Heart left ventricle (tissue), 16 donors: Measurements from ENCODE around the gene RPS27L. TPM values are rescaled to one million over a fixed set of nuclear protein-coding genes. Genes with fewer than 3 reads are reported as not detected.

Source experiments
- ATAC-seq, 4 donors: fragments of 200-7000 bp; cut with Tn5 transposase; one replicate each; pipeline ENCODE4 v1.9.1; 2020 to 2022; ENCODE audit warnings: moderate library complexity in 4 of 4, mild to moderate bottlenecking in 3 of 4, moderate number of reproducible peaks in 1 of 4
- DNase-seq, 5 donors: peaks; one replicate each; pipeline ENCODE4 v3.0.0-alpha.2; 2020
- H3K27ac ChIP-seq, 12 donors: fragments of 200-600 bp; sonication (generic) in 4 of 12; one replicate each; pipeline versions ENCODE4 v1.5.0 to v1.8.0; 2016 to 2022; ENCODE audit warnings: mild to moderate bottlenecking in 2 of 12
- H3K27me3 ChIP-seq, 9 donors: fragments of 200-600 bp; sonication (generic) in 2 of 9; one replicate each; pipeline versions ENCODE4 v1.5.1 to v1.8.0; 2016 to 2022; ENCODE audit warnings: mild to moderate bottlenecking in 3 of 9
- H3K36me3 ChIP-seq, 9 donors: fragments of 200-600 bp; sonication (generic) in 2 of 9; one replicate each; pipeline versions ENCODE4 v1.5.0 to v1.8.0; 2018 to 2022; ENCODE audit warnings: mild to moderate bottlenecking in 2 of 9
- H3K4me1 ChIP-seq, 12 donors: fragments of 200-600 bp; sonication (generic) in 4 of 12; one replicate each; pipeline versions ENCODE4 v1.5.0 to v1.8.0; 2016 to 2022; ENCODE audit warnings: mild to moderate bottlenecking in 3 of 12
- H3K4me3 ChIP-seq, 12 donors: fragments of 200-600 bp; sonication (generic) in 4 of 12; one replicate each; pipeline versions ENCODE4 v1.5.0 to v1.8.0; 2017 to 2022; ENCODE audit warnings: mild to moderate bottlenecking in 9 of 12, moderate library complexity in 4 of 12
- H3K9me3 ChIP-seq, 12 donors: fragments of 200-600 bp; sonication (generic) in 4 of 12; one replicate each; pipeline versions ENCODE4 v1.5.0 to v1.8.0; 2016 to 2022; ENCODE audit warnings: mild to moderate bottlenecking in 1 of 12
- POLR2A ChIP-seq, 2 donors: fragments of 450-650 bp; IDR thresholded peaks; one replicate each; pipeline ENCODE4 v1.6.1; 2017; ENCODE audit warnings: antibody characterized with exemption in 2 of 2, mild to moderate bottlenecking in 2 of 2, moderate library complexity in 2 of 2
- WGBS, 4 donors: extraction: QIAGEN DNeasy Blood & Tissue Kit in 2 of 4; methylation state at CpG; one replicate each; pipeline versions ENCODE4 v1.1.5 to v1.1.7; 2013 to 2018; 5-methylcytosine and 5-hydroxymethylcytosine counted together
- intact Hi-C, 10 donors: fragments of 100-400 bp; cut with DNase I; formaldehyde crosslinking; loops; one replicate each; pipeline versions ENCODE4 v1.11.1 to v1.14.2; 2022
- polyA plus RNA-seq, 2 donors: library from polyadenylated mRNA; stranded (reverse); fragments of 200-250 nt; gene quantifications; one replicate each; pipeline ENCODE4 v1.2.3, GENCODE V29; 2013
- total RNA-seq, 9 donors: library from RNA; depleted of rRNA in 2 of 9; stranded (reverse); fragments of >200 nt in 2 of 9; fragmentation: NEBNext Ultra II Directional in 3 of 9; extraction: Animal tissue kit (Norgen Biotek cat#: 25700) in 3 of 9; gene quantifications; one replicate each; pipeline versions ENCODE4 v1.1.0 to v1.2.4, GENCODE V29; 2016 to 2023
- TF ChIP-seq, protein P1 (sequence below), 12 donors: fragments of 200-600 bp; sonication (generic) in 4 of 12; IDR thresholded peaks; one replicate each; pipeline versions ENCODE4 v1.5.0 to v1.8.0; 2018 to 2022; ENCODE audit warnings: antibody characterized with exemption in 12 of 12, mild to moderate bottlenecking in 5 of 12
- donor health status: ischemic (EF 13 %, LVEDD 7.1; RV severe dilation, severe dysfunction).
- donor health status: healthy with polysubstance abuse.
- donor health status: DM: no; HTN: yes; CAD: no.
- donor health status: DM: no; HTN: no; CAD: no.
- donor health status: ischemic (EF 25% LVEDD 6.9; RV normal size, moderate dysfunction).
- donor health status: ischemic (EF 25% LVEDD 5.7; RV mildly dilated, moderate dysfunction).
- donor health status: healthy.
- donor health status: DM: yes; HTN: yes; CAD: no.
- donor health status: ischemic (EF 35%, LVEDD 5.7; RV mildly dilated, moderate dysfunction).
- donor health status: nonischemic (EF 11% LVEDD 7.7; RV severe dilation, severe dysfunction).
- donor health status: DM: yes; HTN: yes; CAD: no.
- donor health status: PGD.
- donor health status: ischemic (EF 29% LVEDD 5.4; RV normal size, mild dysfunction).
- donor health status: nonischemic (EF 23%, LVEDD 6.1; RV moderate dilation, normal function).

RPS27L gene
- total and polyA plus RNA-seq, 11 donors = 53.4 to 221 (median 137) TPM

DNA sequence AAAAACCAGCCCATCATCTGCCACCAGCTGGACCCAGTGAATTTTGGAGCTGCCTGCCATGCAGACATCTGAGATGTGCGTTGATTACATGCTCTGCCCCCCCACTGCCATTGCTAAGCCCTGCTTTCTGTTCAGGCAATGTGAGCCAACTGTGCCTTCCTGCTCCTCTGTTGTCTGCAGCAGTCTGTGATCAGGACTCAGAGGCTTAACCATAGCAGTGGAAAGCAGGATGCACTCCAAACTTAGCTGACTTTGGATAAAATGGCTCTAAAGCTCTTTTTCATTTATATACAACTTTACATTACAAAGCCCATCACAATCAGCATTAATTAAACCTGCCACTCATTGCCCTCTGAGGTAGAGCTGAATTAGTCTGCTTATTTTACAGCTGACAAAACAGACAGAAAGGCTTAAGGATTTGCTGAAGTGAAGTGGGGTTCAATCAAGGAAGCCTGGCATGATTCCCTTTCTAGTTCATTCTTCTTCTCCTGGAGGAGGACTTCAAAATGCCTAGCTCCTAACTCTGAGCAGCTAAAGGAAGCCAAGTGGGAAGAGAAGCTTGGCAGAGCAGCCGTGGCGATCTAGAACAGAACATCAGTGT, 15.7 kb upstream of the RPS27L start:
- no peak for ATAC-seq

DNA sequence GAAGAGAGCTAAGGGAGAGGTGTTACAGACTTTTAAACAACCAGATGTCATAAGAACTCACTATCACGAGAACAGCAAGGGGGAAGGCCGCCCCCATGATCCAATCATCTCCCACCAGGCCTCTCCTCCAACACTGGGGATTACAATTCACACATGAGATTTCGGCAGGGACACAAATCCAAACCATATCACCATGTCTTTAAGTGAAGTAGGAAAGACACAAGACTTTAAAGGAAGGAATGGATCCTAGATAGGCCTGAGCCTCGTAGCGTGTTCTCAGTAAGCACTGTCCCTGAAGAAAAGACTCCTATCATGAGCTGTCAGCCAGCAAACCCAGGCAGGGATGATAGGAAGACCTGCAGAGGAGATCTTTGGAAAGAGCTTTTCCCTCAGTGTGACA, 15.1 kb upstream of the RPS27L start:
- WGBS, 4 donors = 89 to 95% (median 93%) methylated on average over 5 of the region's 5 CpGs
- intact Hi-C loops = loop anchor here in 2 of 10 donors (10.0 kb wide), 1 partner anchor 232 kb away; no protein-coding TSS in a partner anchor
- Histone ChIP-seq H3K9me3 (no peaks in the 10 kb centered on the region), H3K36me3 (no peaks in the 10 kb centered on the region), H3K27ac (no peak overlapping the region), H3K27me3 (no peaks in the 10 kb centered on the region), H3K4me1 (peaks cover 0 to 3% (median 0%) of the 10 kb centered on the region in 12 donors), H3K4me3 (no peak overlapping the region)
- DNase-seq (no peak), ATAC-seq (no peak)
- TF ChIP-seq, protein P1, sequence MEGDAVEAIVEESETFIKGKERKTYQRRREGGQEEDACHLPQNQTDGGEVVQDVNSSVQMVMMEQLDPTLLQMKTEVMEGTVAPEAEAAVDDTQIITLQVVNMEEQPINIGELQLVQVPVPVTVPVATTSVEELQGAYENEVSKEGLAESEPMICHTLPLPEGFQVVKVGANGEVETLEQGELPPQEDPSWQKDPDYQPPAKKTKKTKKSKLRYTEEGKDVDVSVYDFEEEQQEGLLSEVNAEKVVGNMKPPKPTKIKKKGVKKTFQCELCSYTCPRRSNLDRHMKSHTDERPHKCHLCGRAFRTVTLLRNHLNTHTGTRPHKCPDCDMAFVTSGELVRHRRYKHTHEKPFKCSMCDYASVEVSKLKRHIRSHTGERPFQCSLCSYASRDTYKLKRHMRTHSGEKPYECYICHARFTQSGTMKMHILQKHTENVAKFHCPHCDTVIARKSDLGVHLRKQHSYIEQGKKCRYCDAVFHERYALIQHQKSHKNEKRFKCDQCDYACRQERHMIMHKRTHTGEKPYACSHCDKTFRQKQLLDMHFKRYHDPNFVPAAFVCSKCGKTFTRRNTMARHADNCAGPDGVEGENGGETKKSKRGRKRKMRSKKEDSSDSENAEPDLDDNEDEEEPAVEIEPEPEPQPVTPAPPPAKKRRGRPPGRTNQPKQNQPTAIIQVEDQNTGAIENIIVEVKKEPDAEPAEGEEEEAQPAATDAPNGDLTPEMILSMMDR (IDR thresholded peaks at IDR 0.05) = no peak
- TF ChIP-seq POLR2A (IDR thresholded peaks at IDR 0.05) = no peak

More for the DNA sequence above, 15.7 kb upstream of the RPS27L start:
- no peak overlapping the region for H3K27ac ChIP-seq
- no peaks in the 10 kb centered on the region for H3K36me3 ChIP-seq
- no peak overlapping the region for H3K4me3 ChIP-seq
- intact Hi-C loops = loop anchor here in 2 of 10 donors (10.0 kb wide), 1 partner anchor 232 kb away; no protein-coding TSS in a partner anchor
- no peak for TF ChIP-seq POLR2A (IDR thresholded peaks at IDR 0.05)
- TF ChIP-seq, protein P1 (IDR thresholded peaks at IDR 0.05) = no peak
- 84 to 97% (median 88%) methylated on average over 3 of the region's 3 CpGs for WGBS, 4 donors
- no peak for DNase-seq
- H3K4me1 ChIP-seq = peaks cover 0 to 4% (median 0%) of the 10 kb centered on the region in 12 donors
- H3K27me3 ChIP-seq = no peaks in the 10 kb centered on the region
- H3K9me3 ChIP-seq = no peaks in the 10 kb centered on the region

DNA sequence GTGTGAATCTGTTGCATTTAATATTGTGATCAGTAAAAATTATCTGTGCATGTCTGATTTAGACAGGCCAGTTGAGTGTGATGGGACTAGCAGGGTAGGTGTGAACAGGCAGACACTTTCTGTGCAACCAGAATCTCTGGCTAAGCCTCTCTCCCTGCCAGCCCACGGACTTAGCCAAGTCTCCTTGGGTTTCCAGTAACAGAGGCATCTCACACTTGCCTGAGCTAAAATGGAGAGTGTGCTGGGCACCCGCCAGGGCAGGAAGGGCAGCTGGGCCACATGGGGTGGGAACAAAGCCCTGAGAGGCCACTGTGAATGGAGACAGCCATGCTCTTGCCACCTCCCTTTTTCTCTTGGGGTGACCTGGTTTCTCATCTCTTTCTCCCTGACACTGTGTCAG, 12.5 kb upstream of the RPS27L start:
- Histone ChIP-seq H3K27me3 (no peaks in the 10 kb centered on the region), H3K4me3 (no peak overlapping the region), H3K9me3 (no peaks in the 10 kb centered on the region), H3K36me3 (no peaks in the 10 kb centered on the region), H3K4me1 (no peaks in the 10 kb centered on the region), H3K27ac (no peak overlapping the region)
- no peak for DNase-seq
- no peak for TF ChIP-seq POLR2A (IDR thresholded peaks at IDR 0.05)
- TF ChIP-seq, protein P1 (IDR thresholded peaks at IDR 0.05) = no peak
- intact Hi-C loops = loop anchor here in 3 of 10 donors (10.0 kb wide), 2 partner anchors 235 to 245 kb away; no protein-coding TSS in a partner anchor
- ATAC-seq = peak in 1 of 4 donors; percentile 26
- 69 to 89% (median 81%) methylated on average over 2 of the region's 2 CpGs for WGBS, 4 donors

DNA sequence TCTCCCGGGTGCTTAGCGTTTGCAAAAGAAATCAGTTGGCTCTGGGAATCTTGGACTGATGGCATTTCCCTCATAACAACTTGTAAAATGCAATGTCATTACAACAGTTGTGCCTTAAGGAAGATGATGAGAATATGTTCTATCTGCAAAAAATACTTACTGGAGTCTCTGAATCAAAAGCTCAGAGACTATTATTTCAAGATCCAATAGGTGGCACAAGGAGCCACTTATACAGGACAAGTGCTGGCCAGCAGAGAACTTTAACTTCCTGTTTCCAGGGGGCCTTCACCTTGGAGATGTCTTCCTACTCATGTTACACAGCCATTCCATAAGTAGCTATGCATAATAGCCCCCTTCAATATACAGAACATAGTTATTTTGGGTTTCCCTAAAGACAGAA, 8.9 kb upstream of the RPS27L start:
- 84 to 95% (median 87%) methylated on average over 2 of the region's 2 CpGs for WGBS, 4 donors
- Histone ChIP-seq H3K4me1 (no peaks in the 10 kb centered on the region), H3K9me3 (no peaks in the 10 kb centered on the region), H3K36me3 (peaks cover 0 to 3% (median 0%) of the 10 kb centered on the region in 9 donors), H3K4me3 (no peak overlapping the region), H3K27ac (no peak overlapping the region), H3K27me3 (no peaks in the 10 kb centered on the region)
- no peak for ATAC-seq
- TF ChIP-seq, protein P1 (IDR thresholded peaks at IDR 0.05) = peak in 3 of 12 donors; percentile 8 to 19 (median 13)
- no peak for TF ChIP-seq POLR2A (IDR thresholded peaks at IDR 0.05)
- intact Hi-C loops = loop anchor here in 1 of 10 donors (10.0 kb wide), 1 partner anchor 249 kb away; no protein-coding TSS in a partner anchor
- no peak for DNase-seq
